SKM-1 treated with dmso at 0.1 percent for 144 hours (cell line): ENCODE data around the gene PIGL.
"Not testable (repeated sequence)": the region's sequence is repeated elsewhere in the genome, so short reads cannot be mapped to it uniquely, and the experiment has no call there.

Source experiments
- DNase-seq: peaks from one replicate; lab custom pipeline; 2025; ENCODE audit not compliant: unreplicated experiment; lab: John Stamatoyannopoulos, UW

The PIGL gene

DNA sequence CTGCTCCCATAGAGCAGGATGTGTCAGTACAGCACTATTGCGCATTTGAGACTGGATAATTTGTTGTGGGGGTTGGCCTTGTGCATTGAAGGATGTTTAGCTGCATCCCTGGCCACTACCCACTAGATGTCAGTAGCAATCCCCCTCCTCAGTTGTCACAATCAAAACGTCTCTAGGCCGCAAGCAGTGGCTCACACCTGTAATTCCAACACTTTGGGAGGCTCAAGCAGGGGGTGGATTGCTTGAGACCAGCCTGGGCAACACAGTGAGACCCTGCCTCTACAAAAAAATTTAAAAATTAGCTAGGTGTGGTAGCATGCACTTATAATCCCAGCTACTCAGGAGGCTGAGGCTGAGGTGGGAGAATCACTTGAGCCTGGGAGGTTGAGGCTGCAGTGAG is 87.8 kb downstream of the PIGL start:
- peak; percentile 19 for DNase-seq

DNA sequence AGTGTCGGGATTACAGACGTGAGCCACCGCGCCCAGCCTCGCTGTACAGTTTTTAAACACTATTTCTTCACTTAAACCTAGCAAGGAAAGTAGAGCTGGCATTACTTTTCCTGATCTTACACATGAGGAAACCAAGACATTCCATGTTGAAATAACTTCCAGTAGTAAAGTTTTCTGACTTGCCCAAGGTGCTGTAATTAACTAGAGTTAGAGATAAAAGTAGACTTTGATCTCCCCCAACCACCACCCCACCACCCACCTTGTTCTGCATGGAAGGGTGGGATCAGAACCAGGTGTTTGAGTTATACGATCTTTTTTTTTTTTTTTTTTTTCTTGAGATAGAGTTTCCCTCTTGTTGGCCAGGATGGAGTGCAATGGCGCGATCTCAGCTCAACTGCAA is 89.2 kb downstream of the PIGL start:
- no peak for DNase-seq

DNA sequence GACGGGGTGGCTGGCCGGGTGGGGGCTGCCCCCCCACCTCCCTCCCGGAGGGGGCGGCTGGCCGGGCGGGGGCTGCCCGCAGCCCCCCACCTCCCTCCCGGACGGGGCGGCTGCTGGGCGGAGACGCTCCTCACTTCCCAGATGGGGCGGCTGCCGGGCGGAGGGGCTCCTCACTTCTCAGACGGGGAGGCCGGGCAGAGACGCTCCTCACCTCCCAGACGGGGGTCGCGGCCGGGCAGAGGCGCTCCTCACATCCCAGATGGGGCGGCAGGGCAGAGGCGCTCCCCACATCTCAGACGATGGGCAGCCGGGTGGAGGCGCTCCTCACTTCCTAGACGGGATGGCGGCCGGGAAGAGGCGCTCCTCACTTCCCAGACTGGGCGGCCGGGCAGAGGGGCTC is 95.1 kb downstream of the PIGL start:
- not testable (repeated sequence) for DNase-seq

DNA sequence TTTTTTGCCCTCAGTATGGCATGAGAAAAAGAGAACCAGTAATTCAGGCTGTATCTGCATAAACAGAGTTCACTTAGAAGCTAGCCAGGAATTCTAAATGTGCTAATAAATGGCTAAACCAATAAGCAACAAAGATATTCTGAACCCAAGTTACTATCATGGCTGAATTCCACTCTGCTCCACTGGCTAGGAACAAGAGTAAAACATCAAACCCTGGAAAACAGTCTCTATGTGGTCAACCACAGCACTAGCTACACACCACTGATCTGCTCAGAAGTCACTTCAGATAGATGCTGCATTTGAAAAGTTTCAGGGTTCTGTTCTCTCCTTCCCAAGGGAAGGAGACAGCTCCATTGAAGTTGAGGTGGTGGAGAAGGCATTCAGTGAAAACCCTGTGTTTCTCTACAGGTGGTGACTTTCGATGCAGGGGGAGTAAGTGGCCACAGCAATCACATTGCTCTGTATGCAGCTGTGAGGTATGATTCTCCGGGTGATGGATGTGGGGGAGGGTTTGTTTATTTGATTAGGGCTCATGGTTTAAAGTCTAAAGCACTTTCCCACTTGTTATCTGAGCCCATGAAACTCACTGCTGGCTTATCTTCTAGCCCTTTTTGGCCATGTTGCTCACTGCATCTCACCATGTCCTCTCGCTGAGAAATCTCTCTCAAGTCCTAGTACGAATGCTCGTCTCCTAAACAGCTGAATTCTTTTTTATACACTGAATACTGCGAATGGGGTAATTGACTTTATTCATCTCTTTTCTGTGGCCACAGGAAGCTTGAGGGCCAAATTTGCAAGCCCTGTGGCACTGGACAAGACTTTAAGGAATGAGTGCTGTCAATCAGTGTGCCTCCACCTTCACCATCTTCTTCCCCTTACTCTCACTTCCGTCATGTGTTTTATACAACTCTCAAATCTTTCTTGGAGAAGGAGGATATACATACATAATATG is 96.4 kb downstream of the PIGL start:
- no peak for DNase-seq

DNA sequence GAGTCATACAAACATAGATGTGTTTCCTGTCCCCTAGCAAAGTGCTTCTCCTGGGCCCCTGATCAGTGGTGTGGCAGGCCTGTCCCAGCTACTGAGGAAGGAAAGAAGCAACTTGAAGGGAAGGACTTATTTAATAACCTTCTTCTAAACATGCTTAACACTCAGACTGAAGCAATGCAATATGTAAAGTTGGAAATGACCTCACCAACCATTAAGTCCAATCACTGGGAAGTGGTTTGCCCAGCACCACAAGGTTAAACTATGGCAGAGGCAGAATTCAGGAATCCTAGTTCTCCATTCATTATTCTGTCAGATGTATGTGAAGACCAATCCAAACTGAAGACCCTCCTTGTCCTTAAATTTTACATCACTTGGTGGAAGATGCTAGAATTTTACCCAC is 97.2 kb downstream of the PIGL start:
- DNase-seq = no peak

DNA sequence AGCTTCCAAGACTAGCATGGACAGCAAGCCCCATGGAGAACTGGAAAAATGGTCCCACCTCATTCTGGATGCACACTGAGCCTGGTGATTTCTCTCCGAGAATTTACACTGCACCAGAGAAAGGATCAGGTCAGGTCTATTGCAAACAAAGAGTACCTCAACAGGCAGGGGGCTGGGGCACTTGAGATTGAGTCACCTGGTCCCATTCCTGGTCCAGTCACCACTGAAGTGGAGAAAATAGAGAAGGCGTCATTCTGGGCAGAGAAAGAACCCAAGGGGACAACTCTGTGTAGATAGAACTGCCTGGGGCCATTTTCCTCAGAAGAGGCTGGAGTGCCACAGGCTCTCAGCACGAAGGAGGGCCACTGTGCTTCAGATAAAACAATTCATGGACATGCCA is 97.8 kb downstream of the PIGL start:
- no peak for DNase-seq

DNA sequence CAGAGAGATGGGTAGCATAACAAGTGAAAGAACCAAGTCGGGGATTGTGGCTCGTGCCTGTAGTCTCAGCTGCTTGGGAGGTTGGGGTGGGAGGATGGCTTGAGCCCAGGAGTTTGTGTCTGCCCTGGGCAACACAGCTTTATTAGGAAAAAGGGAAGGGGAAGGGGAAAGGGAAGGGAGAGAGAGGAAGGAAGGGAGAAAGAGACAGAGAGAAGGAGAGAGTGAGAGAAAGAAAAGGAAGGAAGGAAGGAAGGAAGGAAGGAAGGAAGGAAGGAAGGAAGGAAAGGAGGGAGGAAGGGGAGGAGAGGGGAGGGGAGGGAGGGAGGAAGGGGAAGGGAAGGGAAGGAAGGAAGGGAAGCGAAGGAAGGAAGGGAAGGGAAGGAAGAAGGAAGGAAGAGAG is 103.0 kb downstream of the PIGL start:
- DNase-seq = no peak

DNA sequence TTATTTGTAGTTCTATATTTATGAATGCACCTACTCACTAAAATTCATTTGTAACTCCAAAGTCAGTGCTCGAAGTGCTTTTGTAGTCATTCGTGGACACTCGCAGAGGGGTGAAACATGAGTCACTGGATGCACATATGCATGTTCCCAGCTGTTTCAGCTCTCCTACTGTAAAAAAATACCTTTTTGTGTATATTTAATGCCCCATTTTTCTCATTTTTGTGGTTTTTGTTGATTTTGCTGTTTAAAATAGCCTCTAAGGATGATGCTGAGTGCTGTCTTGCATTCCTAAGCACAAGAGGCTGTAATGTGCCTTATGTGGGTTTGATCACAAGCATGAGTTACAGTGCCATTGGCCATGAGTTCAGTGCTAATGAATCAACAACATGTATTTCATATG is 105.6 kb downstream of the PIGL start:
- DNase-seq = no peak

DNA sequence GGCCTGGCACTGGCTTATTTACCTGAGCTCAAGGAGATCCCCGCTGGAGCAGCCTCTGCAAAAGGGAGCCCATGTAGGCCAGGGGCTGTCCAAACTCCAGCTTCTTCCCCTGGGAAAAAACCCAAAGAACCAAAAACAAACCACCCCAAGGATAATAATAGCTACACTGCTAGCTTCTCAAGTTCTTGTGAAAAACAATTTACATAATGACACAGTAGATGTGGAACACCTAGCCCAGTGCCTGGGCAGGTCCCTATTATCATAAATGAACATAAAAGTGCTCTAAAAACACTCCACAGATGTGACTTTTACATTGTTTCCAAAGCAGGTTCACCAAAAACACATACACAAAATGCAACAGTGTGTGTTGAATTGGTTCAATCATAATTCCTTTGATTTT is 109.0 kb downstream of the PIGL start:
- no peak for DNase-seq

DNA sequence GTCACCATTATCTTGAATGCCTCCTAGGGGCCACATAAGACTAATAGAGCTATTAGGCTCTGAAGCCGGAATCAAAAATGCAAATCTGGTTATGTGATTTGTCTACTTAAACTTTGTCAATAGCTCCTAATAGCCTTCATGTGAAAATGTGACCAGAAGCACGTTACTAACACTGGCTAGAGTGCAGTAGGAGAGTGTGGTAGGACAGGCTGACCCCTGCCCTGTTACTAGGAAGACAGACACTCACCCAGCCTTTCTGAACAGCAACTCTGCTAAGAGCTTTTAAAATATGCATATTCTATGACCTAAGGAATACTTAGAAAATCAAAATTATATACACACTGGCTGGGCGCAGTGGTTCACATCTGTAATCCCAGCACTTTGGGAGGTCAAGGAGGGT is 110.0 kb downstream of the PIGL start:
- no peak for DNase-seq

DNA sequence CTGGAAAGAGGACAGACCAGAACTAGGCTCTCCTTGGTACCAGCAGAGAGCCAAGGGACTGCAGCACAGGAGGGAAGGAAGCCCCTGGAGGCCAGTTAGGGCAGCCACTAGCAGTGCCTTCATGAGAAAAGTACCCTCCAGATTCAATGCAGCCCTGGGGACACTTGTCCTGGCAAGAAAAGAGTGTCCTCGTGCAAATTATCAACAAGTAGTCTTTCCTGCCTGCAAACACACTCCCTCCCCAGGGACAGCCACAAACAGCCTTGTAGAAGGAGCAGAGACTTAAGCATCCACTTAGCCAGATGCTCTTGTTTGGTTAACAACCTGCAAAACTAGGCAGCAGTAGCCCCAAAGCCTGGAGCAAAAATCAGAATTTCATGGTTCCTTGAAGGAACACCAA is 112.0 kb downstream of the PIGL start:
- no peak for DNase-seq

DNA sequence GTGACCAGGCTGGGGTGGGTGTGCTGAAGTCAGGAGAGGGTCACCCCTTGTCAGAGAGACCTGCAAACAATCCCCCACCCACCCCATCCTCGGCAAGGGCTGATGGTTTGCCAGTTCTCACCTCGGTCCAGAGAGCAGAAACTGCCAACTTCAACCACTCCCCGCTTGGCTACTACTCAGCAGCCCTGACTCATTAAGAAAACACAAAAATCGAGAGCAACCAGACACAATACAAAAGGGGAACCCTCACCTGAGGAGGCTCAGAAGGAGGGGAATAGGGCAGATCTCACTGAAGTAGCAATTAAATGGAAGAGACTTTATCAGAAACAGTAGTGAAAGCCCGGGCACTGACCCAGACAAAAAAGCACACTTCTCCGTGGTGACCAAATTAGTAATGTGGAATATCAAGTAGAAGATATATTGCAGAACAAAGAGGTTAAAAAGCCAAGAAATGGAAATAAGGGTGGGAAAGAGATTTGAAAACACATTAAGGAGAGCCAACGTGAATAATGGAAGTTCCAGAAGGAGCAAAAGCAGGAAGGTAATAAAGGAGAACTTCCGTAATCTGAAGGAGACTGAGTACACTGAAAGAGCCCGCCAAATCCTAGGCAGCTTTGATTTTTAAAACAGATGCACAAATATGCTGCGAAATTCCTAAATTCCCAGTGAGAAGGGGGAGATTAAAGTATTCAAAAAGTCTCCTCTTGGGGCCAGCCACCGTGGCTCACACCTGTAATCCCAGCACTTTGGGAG is 112.7 kb downstream of the PIGL start:
- DNase-seq = no peak

DNA sequence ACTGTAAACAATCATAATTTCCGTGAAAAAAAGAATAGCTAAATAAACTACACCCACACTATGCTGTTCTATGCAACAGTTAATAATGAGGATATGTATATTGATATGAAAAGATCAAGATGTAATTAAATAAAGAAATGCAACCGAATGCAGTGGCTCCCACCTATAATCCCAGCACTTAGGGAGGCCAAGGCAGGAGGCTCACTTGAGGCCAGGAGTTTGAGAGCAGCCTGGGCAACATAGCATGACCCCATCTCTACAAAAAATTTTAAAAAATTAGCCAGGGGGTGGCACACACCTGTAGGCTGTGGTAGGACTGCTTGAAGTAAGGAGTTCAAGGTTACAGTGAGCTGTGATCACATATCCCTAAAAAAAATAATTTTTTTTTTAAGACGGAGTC is 121.4 kb downstream of the PIGL start:
- no peak for DNase-seq

DNA sequence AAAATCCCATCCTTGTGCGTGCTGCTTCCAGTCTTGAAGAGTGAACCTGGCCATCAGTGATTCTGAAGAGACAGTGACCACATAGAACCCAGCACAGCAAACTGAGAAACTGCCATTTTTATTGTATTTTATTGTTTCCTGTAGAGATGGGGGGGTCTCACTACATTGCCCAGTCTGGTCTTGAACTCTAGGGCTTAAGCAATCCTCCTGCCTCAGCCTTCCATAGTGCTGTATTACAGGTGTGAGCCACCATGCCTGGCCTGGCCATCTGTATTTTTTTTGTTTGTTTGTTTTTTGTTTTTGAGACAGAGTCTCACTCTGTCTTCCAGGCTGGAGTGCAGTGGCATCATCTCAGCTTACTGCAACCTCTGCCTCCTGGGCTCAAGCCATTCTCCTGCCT is 122.4 kb downstream of the PIGL start:
- no peak for DNase-seq

DNA sequence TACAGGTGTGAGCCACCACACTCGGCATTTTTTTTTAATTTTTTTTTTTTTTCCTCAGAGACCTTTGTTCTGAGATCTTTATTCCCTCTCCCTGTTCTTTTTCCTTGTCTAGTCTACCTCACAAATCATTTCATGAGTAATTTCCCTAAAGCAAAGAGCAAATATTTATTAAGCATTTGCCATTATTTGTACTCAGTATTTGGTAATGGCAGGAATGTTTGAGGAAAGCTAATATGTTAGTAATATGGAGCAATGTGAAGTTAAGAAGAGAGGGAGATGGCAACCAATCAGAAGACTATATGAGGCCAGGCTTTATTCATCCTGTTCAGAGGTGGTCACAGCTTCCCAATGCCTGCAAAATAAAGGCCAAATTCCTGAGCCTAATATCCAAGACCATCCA is 122.9 kb downstream of the PIGL start:
- DNase-seq = no peak

DNA sequence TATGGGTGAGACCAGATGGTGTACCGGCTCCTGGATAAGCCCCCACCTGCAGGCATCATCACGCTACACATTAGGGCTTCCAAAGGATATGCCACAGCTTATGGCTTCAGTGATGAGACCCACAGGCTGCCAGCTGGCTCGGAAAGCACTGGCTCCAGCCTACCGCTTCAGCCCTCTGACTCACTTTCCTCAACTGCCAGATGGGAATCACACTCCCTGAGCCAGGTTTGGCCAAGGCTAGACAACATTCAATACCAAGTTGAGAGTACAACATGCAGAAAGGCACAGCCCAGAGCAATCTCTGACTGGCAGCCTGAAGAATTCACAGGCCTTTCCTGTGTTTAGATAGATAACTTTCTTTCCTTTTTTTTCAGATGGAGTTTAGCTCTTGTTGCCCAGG is 126.0 kb downstream of the PIGL start:
- no peak for DNase-seq

DNA sequence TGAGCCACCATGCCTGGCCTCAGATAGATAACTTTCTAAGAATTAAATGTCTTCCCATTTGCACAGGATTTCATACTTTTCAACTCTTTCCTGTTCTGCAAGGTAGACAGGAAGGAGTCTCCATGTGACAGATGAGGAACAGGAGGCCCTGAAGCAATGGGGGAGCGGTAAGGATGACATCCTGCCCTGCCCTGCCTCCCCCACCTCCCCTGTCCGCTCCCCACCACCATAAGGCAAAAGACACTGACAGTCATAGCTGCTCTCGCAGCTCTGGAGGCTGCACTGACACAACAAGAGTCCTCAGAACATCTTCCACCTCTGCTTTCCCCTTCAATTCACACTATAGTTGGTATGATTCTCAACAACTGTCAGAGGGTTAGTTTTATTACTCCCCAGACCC is 126.6 kb downstream of the PIGL start:
- no peak for DNase-seq

DNA sequence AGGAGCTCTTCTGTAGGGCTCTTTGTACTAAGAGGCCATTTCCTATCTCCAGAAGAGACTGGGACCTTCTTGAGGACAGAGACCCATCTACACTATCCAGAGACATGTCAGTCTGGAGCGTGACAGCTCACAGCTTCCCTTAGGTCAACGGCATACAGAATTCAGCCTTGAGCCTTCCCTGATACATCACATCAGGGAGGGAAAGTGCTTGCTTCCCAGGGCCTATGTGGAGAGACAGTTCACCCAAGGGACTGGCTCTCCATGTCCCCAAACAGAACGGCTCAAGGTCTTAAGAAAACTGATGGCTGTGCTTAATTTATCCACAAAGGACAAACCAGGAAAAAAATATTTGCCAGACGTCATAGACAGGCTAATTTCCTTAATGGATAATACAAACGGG is 128.6 kb downstream of the PIGL start:
- DNase-seq = no peak

DNA sequence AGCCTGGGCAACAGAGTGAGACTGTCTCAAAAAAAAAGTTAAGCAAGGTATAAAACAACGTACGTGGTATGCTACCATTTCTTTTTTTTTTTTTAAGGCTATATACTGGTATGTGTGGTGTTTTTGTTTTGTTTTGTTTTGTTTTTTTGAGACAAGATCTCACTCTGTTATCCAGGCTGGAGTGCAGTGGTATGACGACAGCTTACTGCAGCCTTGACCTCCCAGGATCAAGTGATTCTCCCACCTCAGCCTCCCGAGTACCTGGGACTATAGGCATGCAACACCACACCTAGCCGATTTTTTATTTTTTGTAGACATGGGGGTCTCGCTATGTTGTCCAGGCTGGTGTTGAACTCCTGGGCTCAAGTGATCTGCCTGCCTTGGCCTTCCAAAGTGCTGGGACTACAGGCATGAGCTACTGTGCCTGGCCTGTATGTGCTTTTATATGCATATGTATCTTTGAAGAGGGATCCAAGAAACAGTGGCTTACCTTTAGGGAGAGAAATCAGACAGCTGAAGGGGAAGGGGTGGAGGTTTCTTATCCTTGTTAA is 129.8 kb downstream of the PIGL start:
- no peak for DNase-seq

DNA sequence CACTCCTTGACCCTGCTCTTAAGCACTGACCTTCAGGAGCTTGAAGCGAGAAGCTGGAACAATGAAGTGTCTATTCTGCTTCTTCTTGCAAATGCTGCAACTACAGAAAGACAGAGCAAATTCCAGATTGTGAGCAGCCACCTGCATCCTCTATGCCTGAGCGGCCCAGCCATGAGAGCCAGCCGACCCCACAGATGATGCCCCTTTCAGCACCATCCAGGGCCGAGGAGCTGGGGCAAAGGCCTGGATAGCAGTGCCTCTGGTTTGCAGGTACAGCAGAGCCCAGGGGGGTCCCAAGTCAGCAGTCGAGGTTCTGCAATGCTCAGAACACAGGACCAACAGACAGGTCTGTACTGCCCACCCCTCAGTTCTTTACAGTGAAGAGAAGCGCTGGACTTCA is 131.6 kb downstream of the PIGL start:
- DNase-seq = no peak

DNA sequence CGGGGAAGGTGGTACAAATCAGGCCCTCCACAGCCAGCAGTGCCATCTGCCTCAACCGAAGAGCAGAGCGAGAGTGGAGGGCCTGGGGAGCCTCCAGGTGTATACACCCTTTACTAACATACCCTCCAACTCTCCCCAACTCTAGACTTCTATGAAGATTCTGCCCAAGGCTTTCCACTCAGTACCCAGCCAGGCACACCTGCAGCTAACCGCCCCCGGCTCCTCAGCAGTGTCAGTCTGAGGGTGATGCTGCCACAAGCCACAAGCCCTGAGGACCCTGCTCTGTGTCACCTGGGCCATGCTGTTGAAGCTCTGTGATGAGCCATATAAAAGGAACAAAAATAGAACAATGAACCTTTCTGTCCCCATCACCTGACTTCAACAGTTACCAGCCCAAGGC is 132.4 kb downstream of the PIGL start:
- DNase-seq = no peak

DNA sequence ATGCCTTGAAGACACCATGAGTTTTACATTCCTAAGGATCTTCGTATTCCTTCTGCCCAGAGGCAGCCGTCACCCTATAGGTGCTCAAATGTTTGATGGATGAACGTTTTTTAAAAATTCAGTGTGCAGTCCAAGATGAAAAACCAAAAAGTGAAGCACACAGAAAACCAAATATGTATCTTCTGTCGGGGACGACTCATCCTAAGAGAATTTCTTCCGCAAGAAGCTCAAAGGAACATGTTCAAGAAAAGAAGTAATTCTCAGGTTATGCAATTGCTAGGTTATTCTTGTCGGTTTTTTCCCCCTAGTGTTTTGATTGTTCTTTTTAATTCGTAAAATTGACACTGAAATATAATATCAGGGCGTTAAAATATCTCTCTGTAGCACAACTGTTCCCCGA is 134.8 kb downstream of the PIGL start:
- no peak for DNase-seq
